Measurements from ENCODE around the gene FHOD3. TPM values are rescaled to one million over a fixed set of nuclear protein-coding genes. Genes with fewer than 3 reads are reported as not detected.
A peak's percentile ranks its signal among the peaks of the same experiment; 100 is the strongest.

FHOD3 gene
- total RNA-seq, 1 donor from 2014 or later: 8.9 TPM

DNA sequence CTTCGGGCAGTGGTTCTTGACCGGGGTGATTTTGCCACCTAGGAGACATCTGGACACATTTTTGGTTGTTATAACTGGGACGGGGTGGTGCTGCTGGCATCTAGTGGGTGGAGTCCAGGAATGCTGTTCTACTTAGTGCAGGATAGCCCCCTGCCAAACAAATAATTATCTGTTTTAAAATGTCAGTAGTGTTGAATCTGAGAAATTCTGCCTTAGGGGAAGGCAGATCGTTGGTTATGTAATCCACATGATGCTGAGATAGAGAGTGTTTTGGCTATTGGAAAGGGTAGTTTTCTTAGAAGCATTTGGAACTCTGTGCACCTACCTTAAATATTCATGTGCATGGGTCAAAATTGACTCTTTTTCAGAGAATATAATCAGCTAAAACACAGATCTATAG, 332.3 kb downstream of the FHOD3 start:
- peaks cover 24% of the 10 kb centered on the region for H3K4me1 Mint-ChIP-seq (ENCODE audit: low read depth)
- H3K27ac Mint-ChIP-seq (ENCODE audit: unreplicated experiment): peak overlapping the region; percentile 70
- TF ChIP-seq, protein P1, sequence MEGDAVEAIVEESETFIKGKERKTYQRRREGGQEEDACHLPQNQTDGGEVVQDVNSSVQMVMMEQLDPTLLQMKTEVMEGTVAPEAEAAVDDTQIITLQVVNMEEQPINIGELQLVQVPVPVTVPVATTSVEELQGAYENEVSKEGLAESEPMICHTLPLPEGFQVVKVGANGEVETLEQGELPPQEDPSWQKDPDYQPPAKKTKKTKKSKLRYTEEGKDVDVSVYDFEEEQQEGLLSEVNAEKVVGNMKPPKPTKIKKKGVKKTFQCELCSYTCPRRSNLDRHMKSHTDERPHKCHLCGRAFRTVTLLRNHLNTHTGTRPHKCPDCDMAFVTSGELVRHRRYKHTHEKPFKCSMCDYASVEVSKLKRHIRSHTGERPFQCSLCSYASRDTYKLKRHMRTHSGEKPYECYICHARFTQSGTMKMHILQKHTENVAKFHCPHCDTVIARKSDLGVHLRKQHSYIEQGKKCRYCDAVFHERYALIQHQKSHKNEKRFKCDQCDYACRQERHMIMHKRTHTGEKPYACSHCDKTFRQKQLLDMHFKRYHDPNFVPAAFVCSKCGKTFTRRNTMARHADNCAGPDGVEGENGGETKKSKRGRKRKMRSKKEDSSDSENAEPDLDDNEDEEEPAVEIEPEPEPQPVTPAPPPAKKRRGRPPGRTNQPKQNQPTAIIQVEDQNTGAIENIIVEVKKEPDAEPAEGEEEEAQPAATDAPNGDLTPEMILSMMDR (IDR thresholded peaks at IDR 0.05): no peak
- no peak for DNase-seq (ENCODE audit: low spot score)
- H3K36me3 Mint-ChIP-seq (ENCODE audit: low read depth): peaks cover 3% of the 10 kb centered on the region
- no peak overlapping the region for H3K4me3 Mint-ChIP-seq (ENCODE audit: unreplicated experiment)
- no peaks in the 10 kb centered on the region for H3K27me3 Mint-ChIP-seq (ENCODE audit: low read depth)
- H3K9me3 Mint-ChIP-seq (ENCODE audit: low read depth): no peaks in the 10 kb centered on the region

DNA sequence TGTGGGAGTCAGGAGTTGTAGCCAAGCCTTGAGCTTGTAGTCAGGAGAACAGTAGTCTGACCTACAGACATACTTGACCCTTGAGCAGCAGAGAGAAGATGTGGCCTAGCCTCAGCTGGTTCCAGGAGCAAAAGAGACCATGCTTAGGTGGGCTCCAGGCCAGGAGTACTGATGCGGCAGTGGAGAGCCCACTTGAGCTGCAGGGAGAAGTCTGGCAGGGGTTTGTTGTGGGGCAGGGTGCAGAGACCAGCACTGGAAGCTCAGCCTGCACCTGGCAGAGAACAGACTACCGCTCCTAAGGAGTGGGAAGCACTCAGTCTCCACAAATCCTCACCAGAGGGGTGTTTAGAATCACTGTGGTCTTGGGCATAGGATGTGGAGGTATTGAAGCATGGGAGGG, 333.4 kb downstream of the FHOD3 start:
- Mint-ChIP-seq H3K27me3 (ENCODE audit: low read depth) (peaks cover 1% of the 10 kb centered on the region), H3K4me3 (ENCODE audit: unreplicated experiment) (no peak overlapping the region), H3K9me3 (ENCODE audit: low read depth) (no peaks in the 10 kb centered on the region), H3K4me1 (ENCODE audit: low read depth) (peaks cover 26% of the 10 kb centered on the region), H3K36me3 (ENCODE audit: low read depth) (peaks cover 2% of the 10 kb centered on the region), H3K27ac (ENCODE audit: unreplicated experiment) (no peak overlapping the region)
- TF ChIP-seq, protein P1 (IDR thresholded peaks at IDR 0.05): no peak
- no peak for DNase-seq (ENCODE audit: low spot score)

DNA sequence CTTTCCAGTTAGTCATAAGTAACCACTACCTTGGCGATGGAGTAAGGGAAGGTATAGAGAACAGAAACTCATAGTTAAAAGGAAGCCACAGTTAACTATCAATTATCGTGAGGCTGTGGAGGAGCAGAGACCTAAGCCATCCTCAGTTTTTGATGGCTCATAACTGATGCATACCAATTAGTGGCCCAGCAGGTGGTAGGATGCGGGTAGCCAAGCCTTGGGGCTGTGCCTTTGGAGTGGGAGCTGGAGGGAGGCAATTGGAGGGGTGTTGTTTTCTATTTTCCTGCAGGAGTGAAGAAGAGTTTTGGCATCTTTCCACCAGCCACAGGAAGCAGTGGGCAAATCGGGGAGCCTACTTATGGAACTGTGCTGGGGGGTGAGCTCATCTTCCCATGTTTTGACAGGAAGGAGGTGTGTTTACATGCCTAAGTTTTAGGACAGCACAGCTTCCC, 336.5 kb downstream of the FHOD3 start:
- TF ChIP-seq, protein P1 (IDR thresholded peaks at IDR 0.05): no peak
- H3K36me3 Mint-ChIP-seq (ENCODE audit: low read depth): peaks cover 2% of the 10 kb centered on the region
- no peak overlapping the region for H3K27ac Mint-ChIP-seq (ENCODE audit: unreplicated experiment)
- H3K4me3 Mint-ChIP-seq (ENCODE audit: unreplicated experiment): no peak overlapping the region
- peaks cover 1% of the 10 kb centered on the region for H3K27me3 Mint-ChIP-seq (ENCODE audit: low read depth)
- DNase-seq (ENCODE audit: low spot score): no peak
- peaks cover 16% of the 10 kb centered on the region for H3K4me1 Mint-ChIP-seq (ENCODE audit: low read depth)
- H3K9me3 Mint-ChIP-seq (ENCODE audit: low read depth): no peaks in the 10 kb centered on the region

DNA sequence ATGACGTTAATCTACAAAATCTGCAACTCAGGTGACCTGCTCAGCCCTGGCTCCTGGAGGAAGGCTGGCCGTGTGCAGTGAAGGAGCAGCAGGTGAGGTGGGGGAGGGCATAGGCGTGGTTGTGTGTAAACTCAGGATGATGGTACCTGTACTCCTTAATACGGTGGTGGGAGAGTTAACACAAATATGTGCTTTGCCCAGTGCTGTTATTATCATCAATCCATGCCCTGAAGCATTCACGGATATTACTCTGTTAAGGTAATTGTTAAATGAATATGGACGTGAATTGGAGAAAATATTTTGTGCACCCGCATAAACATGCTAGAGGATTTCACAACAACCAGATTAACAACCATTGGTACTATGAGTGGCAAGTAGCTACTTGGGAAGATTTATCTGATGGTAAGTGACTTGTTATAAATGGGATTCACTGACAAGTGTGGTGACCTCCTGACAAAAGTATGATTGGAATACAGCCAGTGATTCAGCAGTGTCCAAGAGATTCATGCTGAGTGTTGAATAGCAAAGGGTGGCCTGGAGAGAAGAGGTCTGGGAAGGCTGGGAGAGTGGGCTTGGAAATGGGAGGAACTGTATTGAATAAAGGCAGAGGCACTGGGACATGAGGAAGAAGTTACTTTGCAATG, 337.2 kb downstream of the FHOD3 start:
- Mint-ChIP-seq H3K27me3 (ENCODE audit: low read depth) (peaks cover 1% of the 10 kb centered on the region), H3K4me3 (ENCODE audit: unreplicated experiment) (no peak overlapping the region), H3K4me1 (ENCODE audit: low read depth) (peaks cover 9% of the 10 kb centered on the region), H3K27ac (ENCODE audit: unreplicated experiment) (no peak overlapping the region), H3K36me3 (ENCODE audit: low read depth) (no peaks in the 10 kb centered on the region), H3K9me3 (ENCODE audit: low read depth) (no peaks in the 10 kb centered on the region)
- no peak for DNase-seq (ENCODE audit: low spot score)
- TF ChIP-seq, protein P1 (IDR thresholded peaks at IDR 0.05): no peak

DNA sequence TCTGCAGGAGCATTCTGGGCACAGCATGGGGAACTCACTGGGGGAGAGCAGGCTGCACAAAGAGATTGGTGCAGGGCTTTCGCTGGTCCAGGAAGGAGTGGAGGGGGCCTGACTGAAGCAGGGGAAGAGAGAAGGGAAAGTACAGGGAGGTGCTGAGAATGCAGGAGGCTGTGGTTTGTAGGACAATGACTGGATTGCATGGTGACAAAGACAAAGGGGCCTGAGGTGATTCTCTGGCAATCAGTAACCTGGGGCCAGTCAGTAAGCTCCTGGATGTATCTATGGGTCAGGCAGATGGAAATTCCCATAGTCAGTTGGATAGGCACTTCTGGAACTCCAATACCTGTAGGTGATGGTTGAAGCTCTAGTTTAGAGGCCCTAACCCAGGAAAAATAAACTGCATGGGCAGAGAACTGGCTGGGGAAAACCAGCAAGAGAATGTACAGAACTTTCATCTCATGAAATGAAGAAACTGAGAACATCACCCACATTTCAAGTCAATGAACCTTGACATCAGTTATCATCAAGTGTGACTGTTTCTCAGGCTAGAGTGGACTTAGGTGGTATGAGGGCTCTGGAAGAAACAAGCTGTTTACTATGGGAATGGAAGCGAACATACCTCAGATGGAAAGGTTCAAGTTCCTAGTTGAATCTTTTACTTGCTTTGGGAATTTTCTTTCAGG, 338.0 kb downstream of the FHOD3 start:
- no peaks in the 10 kb centered on the region for H3K9me3 Mint-ChIP-seq (ENCODE audit: low read depth)
- no peak overlapping the region for H3K27ac Mint-ChIP-seq (ENCODE audit: unreplicated experiment)

More for the DNA sequence above, 338.0 kb downstream of the FHOD3 start:
- TF ChIP-seq, protein P1 (IDR thresholded peaks at IDR 0.05): no peak
- H3K27me3 Mint-ChIP-seq (ENCODE audit: low read depth): peaks cover 1% of the 10 kb centered on the region
- H3K36me3 Mint-ChIP-seq (ENCODE audit: low read depth): no peaks in the 10 kb centered on the region
- DNase-seq (ENCODE audit: low spot score): no peak
- no peak overlapping the region for H3K4me3 Mint-ChIP-seq (ENCODE audit: unreplicated experiment)
- peaks cover 12% of the 10 kb centered on the region for H3K4me1 Mint-ChIP-seq (ENCODE audit: low read depth)

Measured in chondrocyte (in vitro differentiated cells).